Glomerular endothelial cell (primary cell): ENCODE measurements around the gene USP4. TPM values are rescaled to one million over a fixed set of nuclear protein-coding genes. Genes with fewer than 3 reads are reported as not detected.
"Not testable (repeated sequence)": the region's sequence is repeated elsewhere in the genome, so short reads cannot be mapped to it uniquely, and the experiment has no call there.

ENCODE experiments used
- DNase-seq: peaks from one replicate; pipeline ENCODE4 v3.0.0-alpha.2; 2011; ENCODE audit warnings: low read depth, low spot score; ENCODE audit errors: extremely low read depth
- total RNA-seq: library from RNA; depleted of rRNA; stranded (reverse); fragments of >200 nt; gene quantifications from 2 replicates; pipeline ENCODE4 v1.2.3, GENCODE V29; 2015

Gene USP4
- total RNA-seq: 24.2 and 36.1 TPM in 2 replicates

- no peak for DNase-seq
These were observed at the start of gene USP4 for GRCh38 chr3:49339941-49340800. USP4 (minus strand) TSS chr3:49340053; CDS start chr3:49340024, 29 bp downstream.

GRCh38 chr3:49389297-49389696 is 49.4 kb upstream of the USP4 start:
- no peak for DNase-seq

GRCh38 chr3:49388289-49388820 is 48.5 kb upstream of the USP4 start:
- DNase-seq: no peak

- DNase-seq: no peak
These were observed 47.9 kb upstream of the USP4 start for GRCh38 chr3:49387721-49388120.

GRCh38 chr3:49386056-49386756 is 46.4 kb upstream of the USP4 start:
- DNase-seq: no peak

- DNase-seq: no peak
These were observed 45.8 kb upstream of the USP4 start for GRCh38 chr3:49385617-49386016.

GRCh38 chr3:49383387-49383786 is 43.5 kb upstream of the USP4 start:
- no peak for DNase-seq

- DNase-seq: no peak
These were observed 38.5 kb upstream of the USP4 start for GRCh38 chr3:49378249-49378895.

GRCh38 chr3:49377483-49377882 is 37.6 kb upstream of the USP4 start:
- no peak for DNase-seq

- DNase-seq: no peak
These were observed 32.1 kb upstream of the USP4 start for GRCh38 chr3:49371946-49372345.

- no peak for DNase-seq
These were observed 30.9 kb upstream of the USP4 start for GRCh38 chr3:49370585-49371290.

GRCh38 chr3:49362561-49362960 is 22.7 kb upstream of the USP4 start:
- DNase-seq: no peak

GRCh38 chr3:49359623-49360022 is 19.8 kb upstream of the USP4 start:
- no peak for DNase-seq

- no peak for DNase-seq
These were observed 19.0 kb upstream of the USP4 start for GRCh38 chr3:49358884-49359225.

GRCh38 chr3:49358217-49358883 is 18.5 kb upstream of the USP4 start, which contains the start of gene GPX1:
GPX1 (minus strand) TSS chr3:49358353; CDS start chr3:49358278, 75 bp downstream.
- DNase-seq: no peak

- not testable (repeated sequence) for DNase-seq
These were observed 17.8 kb upstream of the USP4 start for GRCh38 chr3:49357443-49358216.

GRCh38 chr3:49357095-49357442 is 17.2 kb upstream of the USP4 start:
- DNase-seq: not testable (repeated sequence)

GRCh38 chr3:49352890-49353421 is 13.1 kb upstream of the USP4 start:
- DNase-seq: no peak

- no peak for DNase-seq
These were observed 12.4 kb upstream of the USP4 start for GRCh38 chr3:49352281-49352680.
